Spleen (tissue), 7 donors: Measurements from ENCODE around the gene SEPTIN12.

ENCODE experiments used
- CTCF ChIP-seq, 11 experiments: fragments of 200-600 bp in 7 of 11; fragments of 450-650 bp in 4 of 11; sonication (generic) in 4 of 11; IDR thresholded peaks in 8 of 11; conservative IDR thresholded peaks in 3 of 11; 1 replicate in 7 of 11; 2 replicates in 4 of 11; pipeline versions ENCODE4 v1.4.0 to v1.8.0; 2016 to 2021; ENCODE audit warnings: antibody characterized with exemption in 11 of 11, inconsistent platforms in 4 of 11, mild to moderate bottlenecking in 1 of 11
- POLR2AphosphoS5 ChIP-seq, 3 donors: sonication (generic); formaldehyde crosslinking; IDR thresholded peaks; one replicate each; pipeline ENCODE4 v1.5.1; 2017; ENCODE audit warnings: antibody characterized with exemption in 3 of 3
- donor health status: DM: no; HTN: no; CAD: no; lungs with moderate emphysema.
- donor health status: DM: no; HTN: no; CAD: no.
- donor health status: DM: no; HTN: no; CAD: no.

- no peak for TF ChIP-seq CTCF (IDR thresholded peaks at IDR 0.05 in 8 of 11, conservative IDR thresholded peaks at IDR 0.05 in 3 of 11)
- TF ChIP-seq POLR2AphosphoS5 (IDR thresholded peaks at IDR 0.05) = no peak
Measured at GRCh38 chr16:4783951-4784336, 4.2 kb downstream of the SEPTIN12 start.
